ENCODE results near the gene SEMA4G.
A peak's percentile ranks its signal among the peaks of the same experiment; 100 is the strongest.

SEMA4G gene

GRCh38 chr10:100948916-100949315 is 20.4 kb upstream of the SEMA4G start:
- no peak for DNase-seq (ENCODE audit: extremely low spot score)
- TF ChIP-seq PKNOX1 (IDR thresholded peaks at IDR 0.05), result no peak
- no peak for TF ChIP-seq FOXK2 (IDR thresholded peaks at IDR 0.05)
- no peak for TF ChIP-seq ZNF384 (IDR thresholded peaks at IDR 0.05)
- no peak for TF ChIP-seq HDGF (IDR thresholded peaks at IDR 0.05; ENCODE audit: borderline replicate concordance)
- ChIA-PET CTCF (interaction anchor here (1.6 kb wide), 1 partner anchor 49 kb away, joined by 3 read pairs; no protein-coding TSS in a partner anchor), POLR2A (no interaction called here)

- POLR2A ChIA-PET, result no interaction called here
- CTCF ChIA-PET, result no interaction called here
- TF ChIP-seq SP1 (IDR thresholded peaks at IDR 0.05), result no peak
- no peak for TF ChIP-seq L3MBTL2 (conservative IDR thresholded peaks at IDR 0.05)
- no peak for TF ChIP-seq PKNOX1 (IDR thresholded peaks at IDR 0.05)
- no peak for TF ChIP-seq CTBP1 (IDR thresholded peaks at IDR 0.05; ENCODE audit: borderline replicate concordance)
- TF ChIP-seq BHLHE40 (IDR thresholded peaks at IDR 0.05; ENCODE audit: borderline replicate concordance), result no peak
- TF ChIP-seq FOXA1 (IDR thresholded peaks at IDR 0.05), result no peak
- TF ChIP-seq ZNF384 (IDR thresholded peaks at IDR 0.05), result no peak
- no peak for TF ChIP-seq ARNT (IDR thresholded peaks at IDR 0.05)
- no peak for TF ChIP-seq TARDBP (IDR thresholded peaks at IDR 0.05)
- no peak for TF ChIP-seq ELF4 (IDR thresholded peaks at IDR 0.05)
- no peak for TF ChIP-seq LEF1 (IDR thresholded peaks at IDR 0.05; ENCODE audit: borderline replicate concordance)
- DNase-seq (ENCODE audit: extremely low spot score), result no peak
These were observed 9.1 kb upstream of the SEMA4G start for GRCh38 chr10:100960251-100960650.

GRCh38 chr10:100962351-100963080 is 6.8 kb upstream of the SEMA4G start:
- TF ChIP-seq TARDBP (IDR thresholded peaks at IDR 0.05) (no peak), FOXK2 (IDR thresholded peaks at IDR 0.05) (no peak), NFRKB (IDR thresholded peaks at IDR 0.05) (no peak)
- CTCF ChIA-PET, result no interaction called here
- DNase-seq (ENCODE audit: extremely low spot score), result no peak
- POLR2A ChIA-PET, result no interaction called here

GRCh38 chr10:100963826-100964225 is 5.5 kb upstream of the SEMA4G start:
- CTCF ChIA-PET, result no interaction called here
- TF ChIP-seq SUZ12 (IDR thresholded peaks at IDR 0.05) (no peak), LEF1 (IDR thresholded peaks at IDR 0.05; ENCODE audit: borderline replicate concordance) (no peak), HDGF (IDR thresholded peaks at IDR 0.05; ENCODE audit: borderline replicate concordance) (no peak), FOXK2 (IDR thresholded peaks at IDR 0.05) (no peak), ELF4 (IDR thresholded peaks at IDR 0.05) (no peak), TARDBP (IDR thresholded peaks at IDR 0.05) (no peak), FOXA1 (IDR thresholded peaks at IDR 0.05) (no peak)
- no peak for DNase-seq (ENCODE audit: extremely low spot score)
- POLR2A ChIA-PET, result no interaction called here

GRCh38 chr10:100965820-100966219 is 3.5 kb upstream of the SEMA4G start:
- TF ChIP-seq ARNT (IDR thresholded peaks at IDR 0.05), result no peak
- no peak for TF ChIP-seq PKNOX1 (IDR thresholded peaks at IDR 0.05)
- TF ChIP-seq CTBP1 (IDR thresholded peaks at IDR 0.05; ENCODE audit: borderline replicate concordance), result no peak
- no peak for TF ChIP-seq ZNF384 (IDR thresholded peaks at IDR 0.05)
- no peak for TF ChIP-seq HDGF (IDR thresholded peaks at IDR 0.05; ENCODE audit: borderline replicate concordance)
- no peak for TF ChIP-seq FOXK2 (IDR thresholded peaks at IDR 0.05)
- TF ChIP-seq SP1 (IDR thresholded peaks at IDR 0.05), result no peak
- TF ChIP-seq FOXM1 (IDR thresholded peaks at IDR 0.05; ENCODE audit: borderline replicate concordance), result no peak
- TF ChIP-seq NFRKB (IDR thresholded peaks at IDR 0.05), result no peak
- TF ChIP-seq L3MBTL2 (conservative IDR thresholded peaks at IDR 0.05), result no peak
- no peak for TF ChIP-seq LEF1 (IDR thresholded peaks at IDR 0.05; ENCODE audit: borderline replicate concordance)
- no peak for TF ChIP-seq SUZ12 (IDR thresholded peaks at IDR 0.05)
- ChIA-PET CTCF (no interaction called here), POLR2A (interaction anchor here (1.2 to 2.0 kb wide), 2 partner anchors 21 to 52 kb away, joined by 4 to 5 read pairs; partner anchors contain the start of genes MRPL43 and TWNK)
- no peak for DNase-seq (ENCODE audit: extremely low spot score)

GRCh38 chr10:100966887-100967286 is 2.4 kb upstream of the SEMA4G start:
- ChIA-PET CTCF (no interaction called here), POLR2A (interaction anchor here (1.2 to 2.0 kb wide), 2 partner anchors 20 to 53 kb away, joined by 4 to 5 read pairs; partner anchors contain the start of genes MRPL43 and TWNK)
- DNase-seq (ENCODE audit: extremely low spot score), result no peak
- TF ChIP-seq PKNOX1 (IDR thresholded peaks at IDR 0.05), result peak; percentile 79
- TF ChIP-seq CTBP1 (IDR thresholded peaks at IDR 0.05; ENCODE audit: borderline replicate concordance), result no peak
- TF ChIP-seq FOXM1 (IDR thresholded peaks at IDR 0.05; ENCODE audit: borderline replicate concordance), result no peak
- TF ChIP-seq FOXK2 (IDR thresholded peaks at IDR 0.05), result no peak
- no peak for TF ChIP-seq BHLHE40 (IDR thresholded peaks at IDR 0.05; ENCODE audit: borderline replicate concordance)
